Subcutaneous abdominal adipose tissue (tissue), 5 donors: Measurements from ENCODE around the gene CLMP.

Source experiments
- H3K27ac ChIP-seq: one replicate; pipeline ENCODE4 v1.7.0; 2013; ENCODE audit warnings: low read depth, mild to moderate bottlenecking, inconsistent platforms, low read length, moderate library complexity
- H3K27me3 ChIP-seq, 5 donors: one replicate each; pipeline ENCODE4 v1.7.0; 2013; ENCODE audit warnings: low read length in 5 of 5, inconsistent platforms in 1 of 5; ENCODE audit not compliant: control insufficient read depth in 5 of 5, insufficient read depth in 4 of 5
- H3K36me3 ChIP-seq, 5 donors: one replicate each; pipeline ENCODE4 v1.7.0; 2013; ENCODE audit warnings: low read length in 5 of 5; ENCODE audit not compliant: control insufficient read depth in 5 of 5, insufficient read depth in 5 of 5
- H3K4me1 ChIP-seq, 5 donors: one replicate each; pipeline ENCODE4 v1.7.0; 2013; ENCODE audit warnings: low read length in 5 of 5, mild to moderate bottlenecking in 3 of 5, moderate library complexity in 1 of 5; ENCODE audit not compliant: control insufficient read depth in 5 of 5, insufficient read depth in 5 of 5
- H3K4me3 ChIP-seq, 5 donors: one replicate each; pipeline ENCODE4 v1.7.0; 2013; ENCODE audit warnings: low read length in 5 of 5, low read depth in 1 of 5
- H3K9ac ChIP-seq, 5 donors: one replicate each; pipeline ENCODE4 v1.7.0; 2013; ENCODE audit warnings: low read length in 5 of 5, mild to moderate bottlenecking in 4 of 5, moderate library complexity in 3 of 5
- H3K9me3 ChIP-seq, 5 donors: one replicate each; pipeline ENCODE4 v1.7.0; 2013; ENCODE audit warnings: low read length in 5 of 5; ENCODE audit not compliant: control insufficient read depth in 5 of 5
- donor health status: healthy.
- donor health status: healthy.
- donor health status: healthy.
- donor health status: healthy.
- donor health status: healthy.

The CLMP gene

DNA sequence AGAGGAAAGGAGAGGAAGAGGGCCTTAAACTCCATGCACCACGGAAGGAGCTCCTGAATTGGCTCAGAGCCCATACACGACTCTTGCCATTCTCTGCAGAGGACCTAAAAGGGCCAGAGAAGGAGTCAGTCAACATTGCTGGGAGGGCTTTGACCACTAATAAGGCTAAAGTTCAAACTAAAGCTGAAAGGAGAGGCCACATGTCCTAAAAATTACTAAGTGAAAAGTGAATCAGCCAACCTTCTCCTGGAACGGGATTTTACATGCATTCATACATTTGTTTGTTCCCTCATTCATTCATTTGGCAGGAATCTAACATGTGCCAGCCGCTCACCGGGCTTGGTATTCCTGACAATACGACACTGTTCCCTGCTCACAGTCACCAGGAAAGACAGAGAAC is 10.5 kb downstream of the CLMP start:
- Histone ChIP-seq H3K27me3 (peaks cover 0 to 6% (median 0%) of the 10 kb centered on the region in 5 donors), H3K27ac (peak overlapping the region; percentile 72)

DNA sequence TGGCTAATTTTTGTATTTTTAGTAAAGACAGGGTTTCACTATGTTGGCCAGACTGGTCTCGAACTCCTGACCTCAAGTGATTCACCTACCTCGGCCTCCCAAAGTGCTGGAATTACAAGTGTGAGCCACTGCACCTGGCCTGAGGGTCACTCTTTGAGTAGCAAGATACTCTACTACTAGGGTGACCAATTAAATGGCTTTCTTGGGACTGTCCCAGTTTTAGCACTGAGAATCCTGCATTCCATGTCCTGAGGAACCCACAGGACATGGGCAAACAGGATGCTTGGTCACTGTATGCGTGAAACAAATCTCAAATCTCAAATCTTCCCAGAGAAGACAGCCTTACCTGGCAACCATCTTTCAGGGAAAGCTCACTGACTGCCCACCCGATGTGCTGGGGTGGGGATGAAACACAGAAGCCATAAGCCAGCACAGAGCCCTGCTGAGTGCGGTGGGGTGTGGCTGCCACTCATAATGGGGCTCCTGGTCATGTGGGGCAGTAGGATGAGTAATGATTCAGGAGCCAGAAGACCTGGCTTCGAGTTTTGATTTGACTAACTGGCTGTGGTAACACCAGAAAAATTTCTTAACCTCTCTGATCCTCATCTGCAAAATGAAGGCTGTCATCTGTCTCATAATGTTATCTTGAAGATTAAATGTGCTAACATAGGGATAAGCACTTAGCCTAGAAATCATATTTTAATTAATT is 11.5 kb downstream of the CLMP start:
- peak overlapping the region; percentile 59 for H3K27ac ChIP-seq
- H3K27me3 ChIP-seq, result peaks cover 0 to 6% (median 0%) of the 10 kb centered on the region in 5 donors
- H3K36me3 ChIP-seq, result no peaks in the 10 kb centered on the region
- H3K4me3 ChIP-seq, result no peak overlapping the region
- H3K9me3 ChIP-seq, result no peaks in the 10 kb centered on the region
- no peak overlapping the region for H3K9ac ChIP-seq
- H3K4me1 ChIP-seq, result peaks cover 4 to 74% (median 59%) of the 10 kb centered on the region in 5 donors

More for the DNA sequence above, 10.5 kb downstream of the CLMP start:
- Histone ChIP-seq H3K9me3 (no peaks in the 10 kb centered on the region), H3K4me1 (peaks cover 4 to 78% (median 60%) of the 10 kb centered on the region in 5 donors), H3K4me3 (no peak overlapping the region), H3K36me3 (no peaks in the 10 kb centered on the region), H3K9ac (no peak overlapping the region)

DNA sequence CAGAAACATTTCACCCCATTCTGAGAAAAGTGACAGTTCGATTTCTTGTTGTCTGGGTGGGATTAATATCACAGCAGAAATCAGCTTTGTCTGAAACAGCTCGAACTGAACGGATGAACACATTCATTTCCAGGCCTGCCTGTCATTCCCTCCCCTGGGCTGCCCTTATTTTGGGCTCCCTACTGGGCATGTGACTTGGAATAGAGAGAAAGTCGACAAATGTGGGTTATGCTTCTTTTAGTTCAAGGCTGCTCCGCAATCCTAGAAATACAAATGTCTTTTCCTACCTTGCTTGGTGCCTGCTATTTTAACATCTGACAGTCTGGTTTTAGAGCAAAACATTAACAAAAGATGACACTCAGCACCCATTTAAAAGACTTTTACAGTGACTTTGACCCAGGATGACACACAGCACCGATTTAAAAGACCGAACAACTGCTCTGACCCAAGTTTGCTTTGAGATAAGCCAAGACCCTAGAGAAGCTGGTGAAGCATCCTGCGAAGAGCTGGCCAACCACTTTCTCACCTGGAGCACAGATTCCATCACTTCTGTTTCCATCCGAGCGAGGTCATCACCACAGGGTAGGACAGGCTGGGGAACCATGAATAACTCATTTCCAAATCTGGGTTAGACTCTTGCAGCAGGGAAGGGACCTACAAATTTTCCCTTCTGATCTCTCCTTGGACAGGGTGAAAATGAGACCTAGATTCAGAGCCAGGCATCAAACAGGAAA is 13.1 kb downstream of the CLMP start:
- H3K27ac ChIP-seq, result peak overlapping the region; percentile 59
- H3K36me3 ChIP-seq, result no peaks in the 10 kb centered on the region
- H3K4me3 ChIP-seq, result no peak overlapping the region
- peaks cover 3 to 58% (median 50%) of the 10 kb centered on the region in 5 donors for H3K4me1 ChIP-seq
- H3K9me3 ChIP-seq, result no peaks in the 10 kb centered on the region
- peaks cover 0 to 6% (median 0%) of the 10 kb centered on the region in 5 donors for H3K27me3 ChIP-seq
- H3K9ac ChIP-seq, result peak overlapping the region in 2 of 5 donors; percentile 4 to 9

DNA sequence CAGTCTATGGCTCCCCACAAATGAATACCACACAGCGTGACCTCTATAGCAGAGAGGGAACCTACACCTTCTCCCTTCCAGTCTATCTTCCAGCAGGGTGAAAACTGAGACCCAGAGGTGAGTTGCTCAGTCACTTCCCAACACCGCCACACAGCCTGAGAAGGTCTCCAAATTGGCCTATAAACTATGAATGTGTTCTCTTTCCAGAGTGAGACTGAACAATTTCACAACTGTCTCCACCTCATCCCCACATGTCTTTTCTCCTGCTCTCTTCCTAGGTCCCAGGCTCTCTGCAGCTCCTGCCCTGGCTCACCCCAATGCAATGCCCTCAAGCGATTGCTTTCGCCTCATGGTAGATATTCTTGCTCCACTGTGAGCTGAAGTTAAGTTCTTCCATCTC is 14.0 kb downstream of the CLMP start:
- H3K9ac ChIP-seq, result peak overlapping the region in 1 of 5 donors; percentile 9
- H3K36me3 ChIP-seq, result no peaks in the 10 kb centered on the region
- no peak overlapping the region for H3K4me3 ChIP-seq
- H3K27ac ChIP-seq, result peak overlapping the region; percentile 59
- H3K27me3 ChIP-seq, result peaks cover 0 to 6% (median 0%) of the 10 kb centered on the region in 5 donors
- no peaks in the 10 kb centered on the region for H3K9me3 ChIP-seq
- peaks cover 3 to 58% (median 54%) of the 10 kb centered on the region in 5 donors for H3K4me1 ChIP-seq

DNA sequence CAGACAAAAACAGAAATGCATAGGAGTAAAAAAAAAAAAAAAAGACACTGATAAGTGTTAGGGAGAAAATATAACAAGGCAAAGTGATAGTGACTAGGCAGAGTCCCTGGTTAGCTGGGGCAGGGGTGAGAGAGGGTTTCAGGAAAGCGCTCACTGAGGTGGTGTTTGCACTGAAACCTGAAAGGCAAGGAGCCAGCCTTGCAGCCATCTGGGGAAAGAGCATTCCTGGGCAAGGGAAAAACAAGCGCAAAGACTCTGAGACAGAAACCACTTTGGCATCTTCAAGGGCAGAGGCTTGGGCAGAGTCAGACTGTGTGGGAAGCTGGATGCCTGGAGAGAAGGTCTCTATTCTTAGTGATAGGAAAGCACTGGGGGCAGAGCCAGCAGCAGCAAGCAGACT is 14.5 kb downstream of the CLMP start:
- H3K27ac ChIP-seq, result peak overlapping the region; percentile 59
- H3K9me3 ChIP-seq, result no peaks in the 10 kb centered on the region
- no peak overlapping the region for H3K4me3 ChIP-seq
- H3K9ac ChIP-seq, result no peak overlapping the region
- peaks cover 3 to 57% (median 52%) of the 10 kb centered on the region in 5 donors for H3K4me1 ChIP-seq
- no peaks in the 10 kb centered on the region for H3K36me3 ChIP-seq
- peaks cover 0 to 6% (median 0%) of the 10 kb centered on the region in 5 donors for H3K27me3 ChIP-seq

DNA sequence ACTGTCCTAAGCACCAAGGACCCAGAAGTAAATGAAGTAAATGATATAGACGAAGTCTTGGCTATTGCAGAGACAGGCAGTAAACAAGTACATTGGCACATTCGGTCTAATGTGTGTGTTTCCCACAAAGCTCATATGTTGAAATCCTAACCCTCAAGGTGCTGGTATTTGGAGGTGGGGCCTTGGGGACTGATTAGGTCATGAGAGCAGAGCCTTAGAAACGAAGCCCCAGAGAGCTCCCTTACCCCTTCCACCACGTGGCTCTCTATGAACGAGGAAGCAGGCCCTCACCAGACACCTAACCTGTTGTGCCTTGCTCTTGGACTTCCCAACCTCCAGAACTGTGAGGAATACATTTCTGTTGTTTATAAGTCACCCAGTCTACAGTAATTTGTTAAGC is 14.9 kb downstream of the CLMP start:
- Histone ChIP-seq H3K36me3 (no peaks in the 10 kb centered on the region), H3K4me3 (no peak overlapping the region), H3K27ac (peak overlapping the region; percentile 59), H3K9ac (no peak overlapping the region), H3K27me3 (peaks cover 0 to 2% (median 0%) of the 10 kb centered on the region in 5 donors), H3K4me1 (peaks cover 3 to 57% (median 52%) of the 10 kb centered on the region in 5 donors), H3K9me3 (no peaks in the 10 kb centered on the region)

DNA sequence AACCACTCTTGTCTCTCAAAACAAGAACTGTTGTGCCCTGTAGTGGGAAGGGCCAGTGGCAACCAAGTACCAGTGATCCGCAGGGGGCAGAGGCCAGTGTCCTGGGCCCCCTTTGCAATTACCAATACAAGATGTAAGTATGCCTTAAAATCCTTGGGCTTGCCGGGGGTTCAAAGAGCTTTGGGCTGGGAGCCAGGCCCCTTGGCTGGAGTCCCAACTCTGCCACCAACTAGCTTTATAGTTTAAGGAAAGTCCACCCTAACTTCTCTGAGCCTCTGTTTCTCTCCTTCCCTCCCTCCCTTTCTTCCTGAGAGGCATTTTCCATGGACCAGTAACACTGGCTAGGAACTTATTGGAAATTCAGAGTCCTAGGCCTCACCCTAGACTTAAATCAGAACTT is 15.5 kb downstream of the CLMP start:
- Histone ChIP-seq H3K9ac (no peak overlapping the region), H3K36me3 (no peaks in the 10 kb centered on the region), H3K27ac (peak overlapping the region; percentile 59), H3K4me3 (no peak overlapping the region), H3K4me1 (peaks cover 3 to 55% (median 50%) of the 10 kb centered on the region in 5 donors), H3K9me3 (no peaks in the 10 kb centered on the region), H3K27me3 (peaks cover 0 to 2% (median 0%) of the 10 kb centered on the region in 5 donors)

DNA sequence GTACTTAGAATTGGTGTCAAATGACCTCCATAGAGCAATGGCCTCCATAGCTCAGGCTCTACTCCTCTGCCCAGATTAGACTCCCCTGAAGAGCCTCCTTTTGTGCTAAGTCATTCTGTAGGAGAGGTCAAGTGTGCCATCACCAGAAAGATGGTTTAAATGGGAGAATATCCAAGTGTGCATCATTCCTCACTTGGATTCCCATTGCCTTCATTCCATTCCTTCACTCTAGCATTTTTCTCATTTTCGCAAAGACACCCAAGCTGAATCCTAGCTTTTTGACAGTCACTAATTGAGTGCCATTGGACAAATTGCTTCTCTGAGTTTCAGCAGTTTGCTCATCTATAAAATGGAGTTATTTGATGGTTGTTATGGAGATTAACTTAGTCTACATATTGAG is 16.9 kb downstream of the CLMP start:
- Histone ChIP-seq H3K36me3 (peaks cover 0 to 3% (median 0%) of the 10 kb centered on the region in 5 donors), H3K4me1 (peaks cover 1 to 64% (median 58%) of the 10 kb centered on the region in 5 donors), H3K27ac (peak overlapping the region; percentile 59), H3K9me3 (no peaks in the 10 kb centered on the region), H3K27me3 (no peaks in the 10 kb centered on the region), H3K9ac (no peak overlapping the region), H3K4me3 (no peak overlapping the region)

DNA sequence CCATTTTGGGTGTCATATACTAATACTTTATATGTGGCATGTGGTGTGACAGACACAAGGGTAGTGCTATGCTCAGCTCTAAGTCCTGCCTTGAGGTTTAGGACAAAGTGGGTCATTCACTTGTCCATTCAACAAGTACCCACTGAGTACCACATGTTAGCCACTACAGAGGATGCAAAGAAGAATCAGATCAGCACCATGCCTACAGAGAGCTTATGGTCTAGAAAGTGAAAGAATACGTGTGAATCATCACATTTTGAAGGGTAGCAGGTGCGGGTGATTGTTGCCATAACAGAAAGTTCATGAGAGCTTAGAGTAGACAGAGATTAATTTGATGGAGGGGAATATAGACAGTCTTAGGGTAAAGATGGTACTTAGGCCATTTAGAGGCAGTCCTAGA is 18.3 kb downstream of the CLMP start:
- Histone ChIP-seq H3K9ac (no peak overlapping the region), H3K27ac (peak overlapping the region; percentile 83)

More for the DNA sequence above, 18.3 kb downstream of the CLMP start:
- Histone ChIP-seq H3K9me3 (no peaks in the 10 kb centered on the region), H3K4me1 (peaks cover 3 to 65% (median 56%) of the 10 kb centered on the region in 5 donors), H3K4me3 (no peak overlapping the region), H3K36me3 (peaks cover 0 to 3% (median 0%) of the 10 kb centered on the region in 5 donors), H3K27me3 (no peaks in the 10 kb centered on the region)
